ENCODE data around the gene CCDC150. TPM values are rescaled to one million over a fixed set of nuclear protein-coding genes. Genes with fewer than 3 reads are reported as not detected.
A peak's percentile ranks its signal among the peaks of the same experiment; 100 is the strongest.

CCDC150 gene
- total and polyA plus RNA-seq, 9 of the 15 experiments (the other 6 are each of a cell fraction or from before 2014, with no cell fraction given), result 4.4 to 23.1 (median 11.3) TPM

DNA sequence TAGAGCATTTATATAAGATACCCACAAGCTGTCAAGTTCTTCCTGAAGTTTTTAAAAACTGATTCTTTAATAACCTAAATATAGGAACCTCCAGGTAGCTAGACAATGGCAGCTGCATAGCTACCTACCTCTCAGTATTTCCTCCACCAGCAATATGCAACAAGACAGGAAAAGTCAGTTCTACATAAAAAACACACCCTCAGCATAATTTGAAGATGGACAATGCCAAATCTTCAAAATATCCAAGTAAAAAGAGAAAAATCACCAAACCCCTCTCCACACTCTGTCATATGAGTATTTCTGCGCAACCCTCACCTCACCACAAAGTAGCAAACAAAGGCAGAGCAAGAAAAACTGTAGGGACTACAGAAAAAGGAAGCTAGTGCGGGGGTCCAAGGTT, 108.6 kb downstream of the CCDC150 start:
- ChIA-PET CTCF (ENCODE audit: low intra/inter-chr PET ratio) (no interaction called here), POLR2A (no interaction called here)
- H3K4me1 ChIP-seq (replicated peaks in 1 of 2; ENCODE audit: control insufficient read depth in 2 of 2, insufficient read depth in 2 of 2, low read length in 2 of 2), result no peaks in the 10 kb centered on the region; a peak in 2 of 5 replicates
- no peaks in the 10 kb centered on the region; the same call in 2 of the 3 replicates for H3K36me3 ChIP-seq (ENCODE audit: control insufficient read depth, insufficient read depth, low read length)
- H3K79me2 ChIP-seq (ENCODE audit: control insufficient read depth, insufficient read depth, low read length), result no peaks in the 10 kb centered on the region
- no peak for DNase-seq (ENCODE audit: extremely low read depth in 1 of 4, low spot score in 3 of 4)
- intact Hi-C loops (cut with micrococcal nuclease), result no loop called here
- TF ChIP-seq ZNF133 (CRISPR knock-in tag; IDR thresholded peaks at IDR 0.05), result no peak
- peak; percentile 31; the same call in 1 of the 2 replicates for TF ChIP-seq C11orf30 (IDR thresholded peaks at IDR 0.05; ENCODE audit: low read depth)
- TF ChIP-seq ZNF316 (IDR thresholded peaks at IDR 0.05), result peak; percentile 61
- in situ Hi-C loops (cut with MboI), result loop anchor here (25.0 kb wide), 1 partner anchor 611 kb away; no protein-coding TSS in a partner anchor
- no peak for FAIRE-seq
- 67% methylated on average over 2 of the region's 2 CpGs for WGBS (ENCODE audit: insufficient coverage, low coverage, missing lambda C conversion rate)
- no peak overlapping the region for H3K9ac ChIP-seq (ENCODE audit: insufficient read depth in 1 of 2, low read depth in 2 of 2, low read length in 2 of 2)
- no peak for ATAC-seq
- H4K20me1 ChIP-seq (replicated peaks; ENCODE audit: control insufficient read depth, insufficient read depth, low read length), result no peaks in the 10 kb centered on the region
- H3K9me1 ChIP-seq (ENCODE audit: control insufficient read depth, insufficient read depth, low read length), result no peaks in the 10 kb centered on the region
- no TSS peak for BruUV-seq (replicated peaks)
- no peak overlapping the region for H3K27ac ChIP-seq (ENCODE audit: extremely low read depth, low read depth, low read length)
- no peak overlapping the region for H2AFZ ChIP-seq (ENCODE audit: low read depth, low read length)
- no peak overlapping the region for H3K4me2 ChIP-seq (ENCODE audit: insufficient read depth, low read length)
- H3K9me3 ChIP-seq (replicated peaks; ENCODE audit: control insufficient read depth, insufficient read depth, low read depth, low read length), result no peaks in the 10 kb centered on the region
- H3K4me3 ChIP-seq, result no peak overlapping the region
- no peaks in the 10 kb centered on the region for H3K27me3 ChIP-seq (ENCODE audit: control insufficient read depth in 2 of 2, insufficient read depth in 2 of 2, low read length in 2 of 2)

DNA sequence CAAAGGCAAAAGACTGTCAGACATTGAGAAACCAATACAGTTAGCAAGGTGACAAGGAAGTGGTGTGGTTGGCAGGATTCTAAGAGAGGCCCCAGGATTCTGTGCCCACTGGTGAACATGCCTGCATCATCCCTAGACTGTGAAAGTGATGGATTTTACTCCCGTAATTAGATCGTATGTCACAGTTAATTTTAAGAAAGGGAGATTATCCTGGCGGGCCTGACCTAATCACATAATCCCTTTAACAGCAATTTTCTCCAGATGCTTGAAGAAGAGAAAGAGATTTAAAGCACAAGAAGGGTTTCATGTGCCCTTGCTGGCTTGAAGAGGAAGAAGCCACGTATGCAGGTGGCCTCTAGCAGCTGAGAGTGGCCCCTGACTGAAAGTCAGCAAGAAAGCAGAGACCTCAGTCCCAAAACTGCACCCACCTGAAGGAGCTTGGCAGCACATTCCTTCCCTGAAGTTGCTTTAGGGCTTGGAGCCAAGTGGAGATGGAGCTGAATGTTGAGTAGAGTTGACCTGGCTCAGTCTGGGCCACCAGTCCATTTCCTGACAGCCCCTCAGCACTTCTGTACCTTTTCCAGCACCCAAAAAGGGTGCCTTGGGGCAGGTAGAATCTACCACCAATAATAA, 110.9 kb downstream of the CCDC150 start:
- H3K9ac ChIP-seq (ENCODE audit: insufficient read depth in 1 of 2, low read depth in 2 of 2, low read length in 2 of 2), result no peak overlapping the region
- no peaks in the 10 kb centered on the region for H3K27me3 ChIP-seq (ENCODE audit: control insufficient read depth in 2 of 2, insufficient read depth in 2 of 2, low read length in 2 of 2)
- FAIRE-seq (no peak), DNase-seq (ENCODE audit: extremely low read depth in 1 of 4, low spot score in 3 of 4) (no peak), ATAC-seq (no peak)
- intact Hi-C loops (cut with micrococcal nuclease) (loop anchor here (10.0 kb wide), 1 partner anchor 296 kb away; no protein-coding TSS in a partner anchor), in situ Hi-C loops (cut with MboI) (no loop called here)
- ChIA-PET CTCF (ENCODE audit: low intra/inter-chr PET ratio) (no interaction called here), POLR2A (interaction anchor here (0.6 kb wide), 1 partner anchor 10 kb away, joined by 3 read pairs; no protein-coding TSS in a partner anchor)
- no peaks in the 10 kb centered on the region; the same call in 2 of the 3 replicates for H3K36me3 ChIP-seq (ENCODE audit: control insufficient read depth, insufficient read depth, low read length)
- H3K27ac ChIP-seq (ENCODE audit: extremely low read depth, low read depth, low read length), result no peak overlapping the region
- no peaks in the 10 kb centered on the region for H3K9me1 ChIP-seq (ENCODE audit: control insufficient read depth, insufficient read depth, low read length)
- H3K4me3 ChIP-seq, result no peak overlapping the region
- H3K4me2 ChIP-seq (ENCODE audit: insufficient read depth, low read length), result no peak overlapping the region
- H4K20me1 ChIP-seq (replicated peaks; ENCODE audit: control insufficient read depth, insufficient read depth, low read length), result no peaks in the 10 kb centered on the region
- no peaks in the 10 kb centered on the region for H3K4me1 ChIP-seq (replicated peaks in 1 of 2; ENCODE audit: control insufficient read depth in 2 of 2, insufficient read depth in 2 of 2, low read length in 2 of 2)
- no peaks in the 10 kb centered on the region for H3K79me2 ChIP-seq (ENCODE audit: control insufficient read depth, insufficient read depth, low read length)
- no peaks in the 10 kb centered on the region for H3K9me3 ChIP-seq (replicated peaks; ENCODE audit: control insufficient read depth, insufficient read depth, low read depth, low read length)
- WGBS (ENCODE audit: insufficient coverage, low coverage, missing lambda C conversion rate), result 65% methylated on average over 4 of the region's 4 CpGs
- BruUV-seq (replicated peaks), result no TSS peak
- TF ChIP-seq, protein P1, sequence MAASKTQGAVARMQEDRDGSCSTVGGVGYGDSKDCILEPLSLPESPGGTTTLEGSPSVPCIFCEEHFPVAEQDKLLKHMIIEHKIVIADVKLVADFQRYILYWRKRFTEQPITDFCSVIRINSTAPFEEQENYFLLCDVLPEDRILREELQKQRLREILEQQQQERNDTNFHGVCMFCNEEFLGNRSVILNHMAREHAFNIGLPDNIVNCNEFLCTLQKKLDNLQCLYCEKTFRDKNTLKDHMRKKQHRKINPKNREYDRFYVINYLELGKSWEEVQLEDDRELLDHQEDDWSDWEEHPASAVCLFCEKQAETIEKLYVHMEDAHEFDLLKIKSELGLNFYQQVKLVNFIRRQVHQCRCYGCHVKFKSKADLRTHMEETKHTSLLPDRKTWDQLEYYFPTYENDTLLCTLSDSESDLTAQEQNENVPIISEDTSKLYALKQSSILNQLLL (CRISPR knock-in tag; IDR thresholded peaks at IDR 0.05; ENCODE audit: borderline replicate concordance), result no peak
- TF ChIP-seq KAT7 (CRISPR knock-in tag; IDR thresholded peaks at IDR 0.05; ENCODE audit: borderline replicate concordance), result no peak
- TF ChIP-seq, protein P2, sequence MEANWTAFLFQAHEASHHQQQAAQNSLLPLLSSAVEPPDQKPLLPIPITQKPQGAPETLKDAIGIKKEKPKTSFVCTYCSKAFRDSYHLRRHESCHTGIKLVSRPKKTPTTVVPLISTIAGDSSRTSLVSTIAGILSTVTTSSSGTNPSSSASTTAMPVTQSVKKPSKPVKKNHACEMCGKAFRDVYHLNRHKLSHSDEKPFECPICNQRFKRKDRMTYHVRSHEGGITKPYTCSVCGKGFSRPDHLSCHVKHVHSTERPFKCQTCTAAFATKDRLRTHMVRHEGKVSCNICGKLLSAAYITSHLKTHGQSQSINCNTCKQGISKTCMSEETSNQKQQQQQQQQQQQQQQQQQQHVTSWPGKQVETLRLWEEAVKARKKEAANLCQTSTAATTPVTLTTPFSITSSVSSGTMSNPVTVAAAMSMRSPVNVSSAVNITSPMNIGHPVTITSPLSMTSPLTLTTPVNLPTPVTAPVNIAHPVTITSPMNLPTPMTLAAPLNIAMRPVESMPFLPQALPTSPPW (CRISPR knock-in tag; IDR thresholded peaks at IDR 0.05), result no peak
- no peak for TF ChIP-seq BMI1 (IDR thresholded peaks at IDR 0.05; ENCODE audit: low read length)
- no peak for TF ChIP-seq HDAC2 (IDR thresholded peaks at IDR 0.05)
- TF ChIP-seq, protein P3, sequence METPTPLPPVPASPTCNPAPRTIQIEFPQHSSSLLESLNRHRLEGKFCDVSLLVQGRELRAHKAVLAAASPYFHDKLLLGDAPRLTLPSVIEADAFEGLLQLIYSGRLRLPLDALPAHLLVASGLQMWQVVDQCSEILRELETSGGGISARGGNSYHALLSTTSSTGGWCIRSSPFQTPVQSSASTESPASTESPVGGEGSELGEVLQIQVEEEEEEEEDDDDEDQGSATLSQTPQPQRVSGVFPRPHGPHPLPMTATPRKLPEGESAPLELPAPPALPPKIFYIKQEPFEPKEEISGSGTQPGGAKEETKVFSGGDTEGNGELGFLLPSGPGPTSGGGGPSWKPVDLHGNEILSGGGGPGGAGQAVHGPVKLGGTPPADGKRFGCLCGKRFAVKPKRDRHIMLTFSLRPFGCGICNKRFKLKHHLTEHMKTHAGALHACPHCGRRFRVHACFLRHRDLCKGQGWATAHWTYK (CRISPR knock-in tag; IDR thresholded peaks at IDR 0.05), result no peak
- H2AFZ ChIP-seq (ENCODE audit: low read depth, low read length), result no peak overlapping the region

Measured in K562 (cell line).